ENCODE measurements around the gene DCTPP1. TPM values are rescaled to one million over a fixed set of nuclear protein-coding genes. Genes with fewer than 3 reads are reported as not detected.
A peak's percentile ranks its signal among the peaks of the same experiment; 100 is the strongest.

DCTPP1 gene
- total and polyA plus RNA-seq, 2 of the 13 experiments (the other 11 are each of a cell fraction or from before 2014, with no cell fraction given), result 54.8 to 74.4 TPM

GRCh38 chr16:30378236-30379157 is 51.3 kb downstream of the DCTPP1 start (continued):
- TF ChIP-seq MEF2D (CRISPR knock-in tag; IDR thresholded peaks at IDR 0.05) (peak; percentile 86; the same call in 1 of the 2 replicates), SNRNP70 (IDR thresholded peaks at IDR 0.05; ENCODE audit: low read depth, low read length) (no peak), HDAC2 (CRISPR knock-in tag; IDR thresholded peaks at IDR 0.05) (peak; percentile 79; the same call in 1 of the 2 replicates), PITX1 (CRISPR knock-in tag; IDR thresholded peaks at IDR 0.05) (peak; percentile 47), CBX5 (CRISPR knock-in tag; IDR thresholded peaks at IDR 0.05; ENCODE audit: borderline replicate concordance) (peak; percentile 42; the same call in 1 of the 2 replicates), RBM39 (IDR thresholded peaks at IDR 0.05; ENCODE audit: low read depth, low read length, poor library complexity, severe bottlenecking) (peak; percentile 38), ZNF781 (CRISPR knock-in tag; IDR thresholded peaks at IDR 0.05; ENCODE audit: borderline replicate concordance, not compliant biosample characterization) (peak; percentile 78), KLF6 (CRISPR knock-in tag; IDR thresholded peaks at IDR 0.05) (peak; percentile 66; the same call in 1 of the 2 replicates), TP53 (CRISPR knock-in tag; conservative IDR thresholded peaks at IDR 0.05) (no peak), SALL2 (CRISPR knock-in tag; IDR thresholded peaks at IDR 0.05) (peak; percentile 27; the same call in 1 of the 2 replicates), HINFP (CRISPR knock-in tag; IDR thresholded peaks at IDR 0.05; ENCODE audit: low read depth) (peak; percentile 85), NFYB (CRISPR knock-in tag; IDR thresholded peaks at IDR 0.05) (peak; percentile 77), RBFOX2 (IDR thresholded peaks at IDR 0.05; ENCODE audit: low read depth, low read length) (peak; percentile 80), PHF21A (CRISPR knock-in tag; IDR thresholded peaks at IDR 0.05) (peak; percentile 71; the same call in 1 of the 2 replicates), ZMYM4 (CRISPR knock-in tag; IDR thresholded peaks at IDR 0.05) (peak; percentile 68; the same call in 1 of the 2 replicates), E2F2 (CRISPR knock-in tag; IDR thresholded peaks at IDR 0.05; ENCODE audit: borderline replicate concordance) (peak; percentile 77; the same call in 1 of the 2 replicates), HES4 (CRISPR knock-in tag; IDR thresholded peaks at IDR 0.05; ENCODE audit: borderline replicate concordance) (no peak; the same call in 1 of the 2 replicates), ZNF704 (CRISPR knock-in tag; IDR thresholded peaks at IDR 0.05; ENCODE audit: borderline replicate concordance) (peak; percentile 87; the same call in 1 of the 2 replicates), ZNF556 (CRISPR knock-in tag; IDR thresholded peaks at IDR 0.05; ENCODE audit: borderline replicate concordance) (peak; percentile 98), ZNF563 (CRISPR knock-in tag; IDR thresholded peaks at IDR 0.05) (peak; percentile 44; the same call in 1 of the 2 replicates), RFXAP (CRISPR knock-in tag; IDR thresholded peaks at IDR 0.05; ENCODE audit: borderline replicate concordance) (no peak; the same call in 1 of the 2 replicates), JUNB (CRISPR knock-in tag; IDR thresholded peaks at IDR 0.05; ENCODE audit: borderline replicate concordance) (no peak), IRF2 (CRISPR knock-in tag; IDR thresholded peaks at IDR 0.05) (no peak; the same call in 1 of the 2 replicates), ZNF768 (CRISPR knock-in tag; IDR thresholded peaks at IDR 0.05) (peak; percentile 51; the same call in 1 of the 2 replicates), STAT5B (CRISPR knock-in tag; IDR thresholded peaks at IDR 0.05) (peak; percentile 80), SRSF1 (optimal IDR thresholded peaks at IDR 0.05; ENCODE audit: low read depth, low read length) (peak; percentile 81)

Measured in HepG2 (cell line).